B cell (primary cell): Measurements from ENCODE around the gene NFIB. TPM values are rescaled to one million over a fixed set of nuclear protein-coding genes. Genes with fewer than 3 reads are reported as not detected.

ENCODE experiments used
- ATAC-seq: fragments of 200-7000 bp; cut with Tn5 transposase; one replicate; pipeline ENCODE4 v1.10.0; 2021; ENCODE audit warnings: low read depth, mild to moderate bottlenecking, moderate number of reproducible peaks, moderate library complexity
- CTCF ChIA-PET: fragments of 350-600 bp; sonication (Branson Sonifier 250); formaldehyde crosslinking; loops from one replicate; lab custom pipeline; 2021; ENCODE audit warnings: antibody characterized with exemption, inconsistent platforms; lab: Charles Lee
- POLR2A ChIA-PET: fragments of 350-600 bp; sonication (Branson Sonifier 250); formaldehyde crosslinking; loops from one replicate; lab custom pipeline; 2021; ENCODE audit warnings: antibody characterized with exemption; lab: Charles Lee
- DNase-seq: peaks from one replicate; pipeline ENCODE4 v3.0.0; 2013
- H2AFZ ChIP-seq: 2 replicates; pipeline ENCODE4 v1.6.1; 2012; ENCODE audit warnings: mild to moderate bottlenecking, low read depth, low read length; ENCODE audit not compliant: insufficient read depth, poor library complexity, severe bottlenecking
- H3K27ac ChIP-seq, 2 donors: 1 replicate in 1 of 2; 2 replicates in 1 of 2; pipeline ENCODE4 v1.5.1; 2012 to 2013; ENCODE audit warnings: low read length in 2 of 2, mild to moderate bottlenecking in 2 of 2, moderate library complexity in 1 of 2
- H3K27me3 ChIP-seq, 4 experiments: fragments of 200-600 bp in 1 of 4; sonication (generic) in 1 of 4; replicated peaks in 1 of 4; 1 replicate in 2 of 4; 2 replicates in 2 of 4; pipeline versions ENCODE4 v1.6.1 to v1.7.0; 2013 to 2016; ENCODE audit warnings: low read length in 3 of 4, mild to moderate bottlenecking in 2 of 4, mixed read lengths in 1 of 4, moderate library complexity in 1 of 4; ENCODE audit not compliant: insufficient read depth in 4 of 4, control insufficient read depth in 3 of 4; ENCODE audit errors: control extremely low read depth in 1 of 4
- H3K36me3 ChIP-seq, 2 experiments: replicated peaks in 1 of 2; 1 replicate in 1 of 2; 2 replicates in 1 of 2; pipeline versions ENCODE4 v1.6.1 to v1.7.1; 2013; ENCODE audit warnings: low read length in 1 of 2; ENCODE audit not compliant: insufficient read depth in 2 of 2, control insufficient read depth in 1 of 2; ENCODE audit errors: control extremely low read depth in 1 of 2, extremely low read depth in 1 of 2
- H3K4me1 ChIP-seq, 2 donors: fragments of 200-600 bp in 1 of 2; sonication (generic) in 1 of 2; 1 replicate in 1 of 2; 2 replicates in 1 of 2; pipeline versions ENCODE4 v1.5.1 to v1.6.1; 2013 to 2017; ENCODE audit warnings: low read length in 2 of 2; ENCODE audit not compliant: control insufficient read depth in 2 of 2, insufficient read depth in 2 of 2
- H3K4me2 ChIP-seq: replicated peaks from 2 replicates; pipeline ENCODE3; 2012; ENCODE audit warnings: mild to moderate bottlenecking, low read depth, low read length; ENCODE audit not compliant: poor library complexity, severe bottlenecking
- H3K4me3 ChIP-seq, 5 experiments: fragments of 200-600 bp in 1 of 5; sonication (generic) in 1 of 5; 1 replicate in 3 of 5; 2 replicates in 2 of 5; pipeline versions ENCODE4 v1.5.1 to v1.7.0; 2011 to 2016; ENCODE audit warnings: low read length in 4 of 5, mild to moderate bottlenecking in 4 of 5, low read depth in 2 of 5, control low read depth in 1 of 5, moderate library complexity in 1 of 5; ENCODE audit not compliant: insufficient read depth in 1 of 5; ENCODE audit errors: control extremely low read depth in 1 of 5, extremely low read depth in 1 of 5
- H3K79me2 ChIP-seq: fragments of 200-600 bp; sonication (generic); one replicate; pipeline ENCODE4 v1.6.0; 2016; ENCODE audit warnings: low read length; ENCODE audit not compliant: control insufficient read depth, insufficient read depth
- H3K9ac ChIP-seq: fragments of 200-600 bp; sonication (generic); 2 replicates; pipeline ENCODE4 v1.6.1; 2017; ENCODE audit warnings: mild to moderate bottlenecking, low read length, moderate library complexity
- H3K9me3 ChIP-seq, 3 donors: one replicate each; pipeline versions ENCODE4 v1.6.1 to v1.7.1; 2013; ENCODE audit warnings: low read length in 2 of 3; ENCODE audit not compliant: control insufficient read depth in 2 of 3, insufficient read depth in 1 of 3; ENCODE audit errors: control extremely low read depth in 1 of 3
- H4K20me1 ChIP-seq: 2 replicates; pipeline ENCODE4 v1.6.0; 2012; ENCODE audit warnings: mild to moderate bottlenecking, low read length; ENCODE audit not compliant: insufficient read depth, control insufficient read depth, poor library complexity, severe bottlenecking
- H3K27ac Mint-ChIP-seq: one replicate; pipeline ENCODE4 v1.8.0; 2021; ENCODE audit warnings: mixed read lengths
- H3K27me3 Mint-ChIP-seq: one replicate; pipeline ENCODE4 v1.8.0; 2021; ENCODE audit warnings: mixed read lengths
- H3K4me1 Mint-ChIP-seq: one replicate; pipeline ENCODE4 v1.8.0; 2021; ENCODE audit warnings: mixed read lengths
- H3K4me3 Mint-ChIP-seq: one replicate; pipeline ENCODE4 v1.8.0; 2021; ENCODE audit warnings: mixed read lengths
- H3K9me3 Mint-ChIP-seq: one replicate; pipeline ENCODE4 v1.8.0; 2022; ENCODE audit warnings: mixed read lengths; ENCODE audit not compliant: insufficient read depth
- CTCF ChIP-seq: fragments of 200-600 bp; IDR thresholded peaks from one replicate; pipeline ENCODE4 v1.8.0; 2022; ENCODE audit warnings: antibody characterized with exemption, mild to moderate bottlenecking
- EZH2 ChIP-seq: IDR thresholded peaks from 2 replicates; pipeline ENCODE4 v1.6.1; 2012; ENCODE audit warnings: borderline replicate concordance, low read depth, mild to moderate bottlenecking, moderate library complexity, low read length; ENCODE audit not compliant: insufficient read depth, poor library complexity, severe bottlenecking
- WGBS: methylation state at CpG from one replicate; pipeline ENCODE4 v1.1.5; 2013; ENCODE audit warnings: missing lambda C conversion rate; ENCODE audit not compliant: insufficient coverage; 5-methylcytosine and 5-hydroxymethylcytosine counted together
- intact Hi-C: fragments of 100-400 bp; cut with micrococcal nuclease; formaldehyde crosslinking; loops from one replicate; pipeline ENCODE4 v1.10.0; 2022
- polyA plus RNA-seq: library from polyadenylated mRNA; depleted of rRNA; stranded (reverse); fragments of >200 nt; gene quantifications from 2 replicates; pipeline ENCODE4 v1.2.3, GENCODE V29; 2012
- total RNA-seq, 2 donors: library from RNA; stranded (reverse); fragments of 120-200 nt in 1 of 2; gene quantifications; 1 replicate in 1 of 2; 2 replicates in 1 of 2; pipeline versions ENCODE4 v1.2.3 to v1.2.4, GENCODE V29; 2013 to 2022

The NFIB gene
- total and polyA plus RNA-seq, 2 donors (not counting 1 experiment from before 2014, with no cell fraction given) = not detected

- no peaks in the 10 kb centered on the region for H3K9me3 Mint-ChIP-seq
- H3K27me3 Mint-ChIP-seq = peaks cover 2% of the 10 kb centered on the region
- Histone ChIP-seq H3K36me3 (no peaks in the 10 kb centered on the region), H3K79me2 (no peaks in the 10 kb centered on the region), H4K20me1 (no peaks in the 10 kb centered on the region), H3K9me3 (no peaks in the 10 kb centered on the region), H3K4me1 (no peaks in the 10 kb centered on the region), H3K9ac (no peak overlapping the region), H2AFZ (no peak overlapping the region), H3K27ac (no peak overlapping the region), H3K4me3 (no peak overlapping the region), H3K27me3 (no peaks in the 10 kb centered on the region), H3K4me2 (no peak overlapping the region)
- ATAC-seq (no peak), DNase-seq (no peak)
- TF ChIP-seq CTCF = no peak
- H3K4me3 Mint-ChIP-seq = no peak overlapping the region
- ChIA-PET POLR2A (no interaction called here), CTCF (no interaction called here)
- WGBS = no CpG with 5 or more reads among the region's 5 CpGs
- intact Hi-C loops = no loop called here
- no peaks in the 10 kb centered on the region for H3K4me1 Mint-ChIP-seq
- H3K27ac Mint-ChIP-seq = no peak overlapping the region
Measured at GRCh38 chr9:14243514-14244042, 70.4 kb downstream of the NFIB start.

GRCh38 chr9:14242150-14242805 lies 71.7 kb downstream of the NFIB start:
- no peak overlapping the region for H3K27ac Mint-ChIP-seq
- Histone ChIP-seq H3K4me3 (no peak overlapping the region), H2AFZ (no peak overlapping the region), H3K9me3 (no peaks in the 10 kb centered on the region), H3K27me3 (no peaks in the 10 kb centered on the region), H3K4me1 (no peaks in the 10 kb centered on the region), H3K4me2 (no peak overlapping the region), H3K36me3 (no peaks in the 10 kb centered on the region), H4K20me1 (no peaks in the 10 kb centered on the region), H3K9ac (no peak overlapping the region), H3K27ac (no peak overlapping the region), H3K79me2 (no peaks in the 10 kb centered on the region)
- ATAC-seq (no peak), DNase-seq (no peak)
- CTCF ChIA-PET = no interaction called here
- no peaks in the 10 kb centered on the region for H3K4me1 Mint-ChIP-seq
- intact Hi-C loops = no loop called here
- no peaks in the 10 kb centered on the region for H3K9me3 Mint-ChIP-seq
- no peaks in the 10 kb centered on the region for H3K27me3 Mint-ChIP-seq
- H3K4me3 Mint-ChIP-seq = no peak overlapping the region
- TF ChIP-seq EZH2 = no peak
- TF ChIP-seq CTCF = no peak
- POLR2A ChIA-PET = no interaction called here
